ENCODE results near the gene SRF.

Gene SRF

GRCh38 chr6:43173591-43174262 is 2.7 kb downstream of the SRF start:
- peak overlapping the region; percentile 94 for H3K4me3 Mint-ChIP-seq
- H3K4me1 Mint-ChIP-seq, result peaks cover 50% of the 10 kb centered on the region
- DNase-seq, result no peak
- no peak overlapping the region for H3K27ac Mint-ChIP-seq
- no peaks in the 10 kb centered on the region for H3K9me3 Mint-ChIP-seq
- H3K36me3 Mint-ChIP-seq (ENCODE audit: low read depth), result peaks cover 29% of the 10 kb centered on the region
- no peak for TF ChIP-seq CTCF (IDR thresholded peaks at IDR 0.05)
- H3K27me3 Mint-ChIP-seq (ENCODE audit: low read depth, poor library complexity), result peaks cover 7% of the 10 kb centered on the region

- Mint-ChIP-seq H3K4me1 (peaks cover 53% of the 10 kb centered on the region), H3K4me3 (peak overlapping the region; percentile 94), H3K27me3 (ENCODE audit: low read depth, poor library complexity) (peaks cover 7% of the 10 kb centered on the region), H3K36me3 (ENCODE audit: low read depth) (peaks cover 31% of the 10 kb centered on the region), H3K9me3 (no peaks in the 10 kb centered on the region), H3K27ac (peak overlapping the region; percentile 96)
- peak; percentile 91 for DNase-seq
- TF ChIP-seq CTCF (IDR thresholded peaks at IDR 0.05), result no peak
These were observed 3.4 kb downstream of the SRF start for GRCh38 chr6:43174263-43175112.

- TF ChIP-seq CTCF (IDR thresholded peaks at IDR 0.05), result no peak
- H3K36me3 Mint-ChIP-seq (ENCODE audit: low read depth), result peaks cover 31% of the 10 kb centered on the region
- no peaks in the 10 kb centered on the region for H3K9me3 Mint-ChIP-seq
- no peak overlapping the region for H3K4me3 Mint-ChIP-seq
- no peak overlapping the region for H3K27ac Mint-ChIP-seq
- H3K4me1 Mint-ChIP-seq, result peaks cover 57% of the 10 kb centered on the region
- peaks cover 7% of the 10 kb centered on the region for H3K27me3 Mint-ChIP-seq (ENCODE audit: low read depth, poor library complexity)
- no peak for DNase-seq
These were observed 4.8 kb downstream of the SRF start for GRCh38 chr6:43175676-43176422.

- no peaks in the 10 kb centered on the region for H3K9me3 Mint-ChIP-seq
- peaks cover 60% of the 10 kb centered on the region for H3K4me1 Mint-ChIP-seq
- TF ChIP-seq CTCF (IDR thresholded peaks at IDR 0.05), result no peak
- DNase-seq, result no peak
- H3K27ac Mint-ChIP-seq, result no peak overlapping the region
- peaks cover 31% of the 10 kb centered on the region for H3K36me3 Mint-ChIP-seq (ENCODE audit: low read depth)
- peaks cover 7% of the 10 kb centered on the region for H3K27me3 Mint-ChIP-seq (ENCODE audit: low read depth, poor library complexity)
- no peak overlapping the region for H3K4me3 Mint-ChIP-seq
These were observed 5.3 kb downstream of the SRF start for GRCh38 chr6:43176423-43176786.

GRCh38 chr6:43178150-43178549 is 7.1 kb downstream of the SRF start:
- no peak for DNase-seq
- Mint-ChIP-seq H3K9me3 (no peaks in the 10 kb centered on the region), H3K27me3 (ENCODE audit: low read depth, poor library complexity) (peaks cover 3% of the 10 kb centered on the region), H3K36me3 (ENCODE audit: low read depth) (peaks cover 31% of the 10 kb centered on the region), H3K4me1 (peaks cover 62% of the 10 kb centered on the region), H3K4me3 (no peak overlapping the region), H3K27ac (peak overlapping the region; percentile 63)
- no peak for TF ChIP-seq CTCF (IDR thresholded peaks at IDR 0.05)

Data from nephron progenitor cell (in vitro differentiated cells).